ENCODE measurements around the gene RALGAPA2.
"Not testable (repeated sequence)": the region's sequence is repeated elsewhere in the genome, so short reads cannot be mapped to it uniquely, and the experiment has no call there.

The RALGAPA2 gene

GRCh38 chr20:20567712-20568111, 144.7 kb downstream of the RALGAPA2 start:
- no peak for DNase-seq

- no peak for DNase-seq
These were observed 145.9 kb downstream of the RALGAPA2 start for GRCh38 chr20:20566516-20566915.

DNA sequence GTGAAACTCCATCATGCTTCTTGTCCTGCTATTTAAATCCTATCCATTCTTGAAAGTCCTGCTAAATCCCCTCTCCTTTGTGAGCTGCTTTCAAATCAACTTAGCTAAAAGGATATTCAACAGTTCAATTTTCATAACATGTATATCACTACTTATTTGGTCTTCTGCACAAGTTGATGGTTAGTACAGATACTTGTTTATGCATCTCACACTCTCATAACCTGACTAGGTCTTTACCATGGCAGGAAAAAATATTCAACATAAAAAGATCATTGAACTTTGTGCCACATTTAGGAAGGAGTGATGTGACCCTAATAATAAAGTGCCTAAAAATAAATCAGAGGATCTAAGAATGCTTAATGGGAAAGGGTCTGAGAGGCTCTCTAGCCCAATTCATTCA, 148.2 kb downstream of the RALGAPA2 start:
- no peak for DNase-seq

DNA sequence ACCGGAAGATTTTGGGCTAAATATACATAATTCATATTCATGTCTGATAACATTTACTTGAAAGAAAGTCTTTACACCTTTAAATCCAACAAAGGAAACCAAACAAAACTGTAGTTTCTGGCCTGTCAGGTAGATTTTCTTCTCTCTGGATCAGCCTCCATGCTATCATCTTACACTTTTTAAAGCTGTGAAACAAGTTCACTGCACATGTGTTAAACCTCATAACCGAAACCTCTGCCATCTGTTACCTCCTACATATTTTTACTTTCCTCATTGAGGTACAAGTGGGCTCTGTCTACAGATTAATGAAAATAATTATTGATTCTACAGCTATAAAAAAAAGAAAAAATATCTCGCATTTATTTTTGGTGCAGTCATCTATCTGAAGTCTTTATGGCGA, 149.9 kb downstream of the RALGAPA2 start:
- no peak for DNase-seq

DNA sequence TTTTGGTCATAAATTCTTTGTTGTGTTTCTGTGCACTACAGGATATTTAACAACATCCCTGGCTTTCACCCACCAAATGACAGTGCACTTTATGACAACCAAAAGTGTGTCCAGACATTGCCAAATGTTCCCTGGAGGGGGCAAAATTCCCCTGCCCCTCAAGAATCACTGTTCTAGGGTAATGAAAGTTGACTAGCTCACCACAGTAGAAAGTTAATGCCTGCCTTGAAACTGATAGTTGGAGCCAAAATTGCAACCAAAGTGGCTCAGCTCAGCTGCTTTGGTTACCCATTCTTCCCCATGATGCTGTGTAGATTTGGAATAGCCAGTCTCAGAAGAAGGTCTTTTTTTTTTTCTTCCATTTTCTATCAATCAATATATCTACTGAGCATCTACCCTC, 150.6 kb downstream of the RALGAPA2 start:
- DNase-seq = no peak

DNA sequence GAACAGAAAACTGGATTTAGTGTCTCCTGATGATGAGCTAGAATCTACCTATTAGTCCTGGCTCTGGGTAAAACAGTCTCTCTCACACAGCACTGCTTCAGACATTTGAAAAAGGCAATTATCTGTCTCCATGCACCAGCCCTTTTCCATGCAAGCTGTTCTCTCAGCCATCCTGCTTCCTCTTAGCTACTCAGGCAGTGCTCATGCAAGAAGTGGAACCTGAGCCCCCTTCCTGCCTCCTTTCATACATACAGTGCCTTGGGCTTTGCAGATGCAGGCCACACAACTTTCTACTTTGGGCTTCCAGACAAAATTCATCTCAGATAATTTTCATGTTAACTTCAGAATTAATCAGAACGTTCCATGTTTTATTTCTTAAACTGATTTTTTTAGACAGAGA, 151.3 kb downstream of the RALGAPA2 start:
- no peak for DNase-seq

DNA sequence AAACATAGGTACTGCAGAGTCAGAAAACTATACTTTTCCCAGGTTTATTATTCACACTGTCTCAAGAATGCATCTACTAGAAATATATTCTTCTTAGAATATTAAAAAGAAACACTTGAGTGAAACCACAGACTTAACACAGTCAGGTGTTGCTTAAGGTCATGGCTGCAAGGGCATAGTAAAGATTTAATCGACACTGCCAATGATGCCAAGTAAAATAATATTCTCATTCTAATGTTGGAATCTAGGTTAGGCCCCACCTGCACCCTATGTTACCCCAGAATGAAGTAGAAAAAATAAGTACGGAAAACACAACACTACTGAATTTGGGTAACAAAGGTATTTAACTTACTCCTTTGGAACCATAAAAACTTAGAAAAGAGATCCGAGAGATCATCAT, 155.0 kb downstream of the RALGAPA2 start:
- DNase-seq = no peak

DNA sequence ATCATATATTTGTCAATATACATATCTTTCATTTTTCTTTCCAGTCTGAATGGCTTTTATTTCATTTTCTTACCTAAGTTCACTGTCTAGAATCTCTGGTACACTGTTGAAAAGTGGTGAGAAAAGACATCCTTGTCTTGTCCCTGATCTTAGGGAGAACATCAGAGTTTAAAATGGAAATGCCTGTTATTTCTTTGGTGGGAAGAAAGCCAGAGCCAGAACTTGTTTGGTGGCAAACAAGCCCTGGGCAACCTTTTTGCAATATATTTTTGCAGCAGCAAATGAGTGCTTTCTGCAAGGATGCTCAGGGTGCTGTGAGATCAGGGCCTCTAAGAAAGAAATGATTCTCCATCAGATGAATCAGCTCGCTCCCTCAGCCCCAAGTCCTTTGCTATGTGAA, 156.6 kb downstream of the RALGAPA2 start:
- DNase-seq = no peak

DNA sequence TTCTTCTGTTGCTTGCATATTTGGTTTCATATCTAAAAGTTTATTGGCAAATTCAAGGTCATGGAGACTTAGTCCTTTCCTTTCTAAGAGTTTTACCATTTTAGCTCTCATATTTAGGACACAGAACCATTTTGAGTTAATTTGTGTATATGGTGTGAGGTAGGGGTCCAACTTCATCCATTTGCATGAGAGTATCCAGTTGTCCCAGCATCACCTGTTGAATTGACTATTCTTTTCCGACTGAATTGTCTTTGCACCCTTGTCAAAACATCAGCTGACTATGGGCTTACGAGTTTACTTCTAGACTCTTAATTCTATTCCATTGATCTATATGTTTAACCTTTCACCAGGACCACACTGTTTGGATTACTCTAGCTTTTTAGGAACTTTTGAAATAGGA, 157.5 kb downstream of the RALGAPA2 start:
- DNase-seq = no peak

DNA sequence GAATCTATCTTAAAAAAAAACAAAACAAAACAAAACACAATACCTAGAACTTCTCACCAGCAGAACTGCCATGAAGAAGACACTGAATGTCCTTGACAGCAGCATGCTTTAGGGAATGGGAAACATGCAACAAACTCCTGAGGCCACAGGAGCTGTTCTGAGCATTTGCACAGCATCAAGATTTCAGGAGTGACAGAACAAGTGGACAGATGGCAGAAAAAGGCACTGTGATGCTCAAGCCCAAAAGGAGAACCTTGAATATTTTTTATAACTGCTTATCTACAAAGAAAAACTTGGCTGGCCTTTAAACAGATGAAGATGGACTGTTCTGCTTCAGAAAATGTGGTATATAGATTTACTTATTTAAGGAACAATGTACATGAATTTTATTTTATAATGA, 158.9 kb downstream of the RALGAPA2 start:
- DNase-seq = no peak

- no peak for DNase-seq
These were observed 160.4 kb downstream of the RALGAPA2 start for GRCh38 chr20:20552076-20552475.

DNA sequence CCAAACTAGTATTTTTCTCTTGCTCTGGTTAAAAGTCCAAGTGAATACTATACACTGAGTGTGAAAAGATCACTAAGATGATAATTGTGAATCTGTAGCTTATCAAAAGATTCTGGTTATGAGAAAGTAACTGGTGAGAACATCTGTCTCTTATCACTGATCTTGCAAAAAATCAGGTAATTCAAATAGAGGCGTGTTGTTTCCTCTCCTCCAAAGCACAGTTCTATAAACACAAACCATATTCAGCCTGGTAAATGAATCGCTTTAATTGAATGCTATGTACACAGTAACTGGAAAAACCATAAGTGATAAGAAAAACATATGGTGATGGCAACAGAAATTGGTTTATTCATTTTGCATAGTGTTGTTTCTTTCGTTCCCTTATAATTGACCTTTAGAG, 161.0 kb downstream of the RALGAPA2 start:
- no peak for DNase-seq

DNA sequence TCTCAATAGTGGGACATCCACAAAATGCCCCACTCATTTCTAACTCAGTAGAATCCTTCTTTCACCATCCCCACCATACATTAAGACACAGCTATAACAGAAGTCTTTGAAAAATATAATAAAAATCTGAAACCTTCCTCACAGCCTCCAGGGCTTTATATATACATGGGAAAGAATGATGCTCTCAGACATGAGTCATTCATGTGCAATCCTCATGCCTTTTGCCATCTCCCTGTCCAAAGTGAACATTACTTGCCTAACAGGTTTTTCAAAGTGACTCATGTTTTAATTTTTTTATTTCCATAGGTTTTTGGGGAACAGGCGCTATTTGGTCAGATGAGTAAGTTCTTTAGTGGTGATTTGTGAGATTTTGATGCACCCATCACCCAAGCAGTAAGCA, 162.7 kb downstream of the RALGAPA2 start:
- no peak for DNase-seq

- DNase-seq = no peak
These were observed 163.2 kb downstream of the RALGAPA2 start for GRCh38 chr20:20549267-20549612.

DNA sequence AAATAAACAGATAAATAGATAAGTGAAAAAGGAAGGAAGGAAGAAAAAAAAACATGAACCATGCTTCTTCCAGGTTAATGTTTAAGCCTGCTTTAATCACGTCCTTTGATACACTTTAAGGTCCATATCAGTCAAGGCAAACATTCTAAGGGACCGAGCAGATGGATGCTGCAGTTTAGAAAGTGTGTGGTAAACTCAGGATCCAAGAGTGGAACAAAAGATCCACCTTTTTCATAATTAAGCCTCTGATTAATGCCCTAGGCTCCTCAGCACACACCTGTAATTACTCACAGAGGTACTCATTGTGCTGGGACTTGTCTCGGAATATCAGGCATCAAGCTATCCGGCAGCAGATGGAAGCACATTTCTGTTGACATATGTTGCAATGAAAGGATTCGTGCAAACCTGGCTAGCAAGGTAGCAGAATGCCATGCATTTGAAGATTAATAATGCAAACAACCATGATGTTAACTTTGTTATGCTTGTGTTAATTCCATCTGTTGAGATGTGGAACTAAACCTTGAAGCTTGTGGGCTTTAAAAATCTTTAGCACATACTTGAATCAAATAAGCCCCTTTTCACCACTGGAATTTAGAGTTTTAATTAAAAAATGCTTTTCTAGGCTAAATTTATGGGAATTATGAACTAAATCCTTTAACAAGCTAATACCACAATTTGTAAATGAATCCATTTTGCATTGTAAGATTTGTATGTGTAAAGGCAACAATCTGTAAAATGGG, 163.7 kb downstream of the RALGAPA2 start:
- no peak for DNase-seq

GRCh38 chr20:20547876-20548266, 164.6 kb downstream of the RALGAPA2 start:
- no peak for DNase-seq

- DNase-seq = no peak
These were observed 165.1 kb downstream of the RALGAPA2 start for GRCh38 chr20:20547221-20547875.

GRCh38 chr20:20546402-20546801, 166.0 kb downstream of the RALGAPA2 start:
- DNase-seq = no peak

- not testable (repeated sequence) for DNase-seq
These were observed 169.1 kb downstream of the RALGAPA2 start for GRCh38 chr20:20543348-20543747.

DNA sequence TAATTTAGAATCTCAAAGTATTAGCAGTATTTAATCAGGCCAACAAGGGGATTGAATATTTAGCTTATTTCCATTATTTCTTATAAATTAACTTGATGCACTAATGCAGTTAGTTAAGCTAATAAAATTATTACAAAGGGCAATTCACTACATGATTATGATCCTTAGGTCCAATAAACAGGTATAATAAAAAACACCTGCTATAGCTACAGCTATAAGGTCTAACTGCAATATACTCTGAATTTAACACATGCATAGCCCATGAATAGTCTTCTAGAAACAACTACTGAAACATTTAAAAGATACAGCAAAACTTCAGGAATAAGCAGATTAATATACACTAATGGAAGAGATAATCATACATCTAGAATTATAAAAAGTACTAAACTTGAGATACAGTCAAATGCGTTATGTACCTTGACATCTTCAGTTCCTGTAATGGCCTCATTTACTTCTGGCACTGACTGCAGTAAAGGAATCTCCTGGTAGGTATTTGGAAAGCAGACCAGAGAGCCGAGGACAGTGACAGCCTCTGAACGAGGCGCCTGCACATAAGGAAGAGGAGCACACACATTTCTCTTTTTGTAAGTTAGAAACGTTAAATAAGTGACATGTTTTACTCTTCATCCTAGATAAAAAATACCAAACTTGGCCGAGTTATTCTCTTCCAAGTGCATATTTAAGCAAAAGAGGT, 176.1 kb downstream of the RALGAPA2 start:
- no peak for DNase-seq

DNA sequence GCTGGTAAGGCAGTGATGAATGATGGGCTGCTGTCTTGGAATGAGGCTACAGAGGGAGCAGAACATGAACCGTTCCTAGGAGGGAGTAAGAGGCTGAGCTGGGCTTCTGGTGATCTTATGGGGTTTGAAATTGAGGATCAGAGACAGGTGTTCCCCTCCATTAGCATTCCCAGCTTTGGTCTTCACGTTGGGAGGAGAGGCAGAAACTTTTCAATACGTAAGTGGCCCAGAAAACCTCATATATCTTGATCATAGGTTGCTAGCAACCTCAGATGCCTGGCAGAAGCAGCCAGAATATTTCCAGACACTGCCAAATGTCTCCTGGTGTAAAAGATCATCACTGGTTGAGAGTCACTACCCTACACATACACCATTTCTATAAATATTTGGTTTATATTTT, 177.4 kb downstream of the RALGAPA2 start:
- no peak for DNase-seq

DNA sequence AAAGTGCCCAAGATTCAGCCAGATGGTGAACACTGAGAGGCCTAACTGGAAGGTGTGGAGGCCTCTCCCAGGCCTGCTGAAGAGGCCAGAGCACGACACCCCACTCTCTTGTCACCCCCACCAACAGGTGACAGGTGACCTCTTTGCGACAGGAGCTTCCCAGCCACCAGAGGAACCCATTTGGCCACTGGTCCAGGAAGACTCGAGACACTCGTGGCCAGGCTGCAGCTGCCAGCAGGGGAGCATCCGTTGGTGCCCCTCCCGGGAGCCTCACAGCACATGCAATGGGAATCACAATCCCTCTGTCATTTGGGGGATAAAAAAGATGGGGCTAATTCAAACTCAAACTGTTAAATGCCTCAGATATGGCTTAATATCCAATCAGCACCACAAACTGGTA, 181.2 kb downstream of the RALGAPA2 start:
- DNase-seq = no peak

GRCh38 chr20:20530428-20531151, 181.9 kb downstream of the RALGAPA2 start:
- no peak for DNase-seq

DNA sequence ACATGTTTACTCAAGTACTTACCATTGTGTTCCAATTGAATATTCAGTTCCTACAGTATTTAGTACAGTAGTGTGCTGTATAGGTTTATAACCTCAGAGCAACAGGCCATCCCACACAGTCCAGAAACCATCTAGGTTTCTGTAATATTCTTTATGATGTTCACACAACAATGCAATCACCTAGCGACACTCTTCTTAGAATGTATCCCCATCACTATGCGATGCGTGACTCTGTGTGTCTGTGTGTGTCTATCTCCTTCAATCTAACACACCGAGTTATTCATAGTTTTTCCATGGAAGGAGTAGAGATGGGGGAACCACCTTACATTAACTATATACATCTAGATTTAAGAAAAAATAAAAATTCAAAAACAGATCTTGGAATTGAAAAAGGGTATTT, 182.8 kb downstream of the RALGAPA2 start:
- no peak for DNase-seq

All from DMS79 treated with DMSO at 0.1 percent for 48 hours (cell line).